ENCODE data around the gene UST. TPM values are rescaled to one million over a fixed set of nuclear protein-coding genes. Genes with fewer than 3 reads are reported as not detected.

UST gene
- total and polyA plus RNA-seq, 2 donors (not counting 1 experiment from before 2014, with no cell fraction given) = 7.3 to 16.9 TPM

GRCh38 chr6:148885136-148885865 lies 138.5 kb downstream of the UST start:
- no peak overlapping the region for H3K4me2 ChIP-seq (replicated peaks; ENCODE audit: low read depth, low read length, poor library complexity, severe bottlenecking)
- ChIA-PET POLR2A (no interaction called here), CTCF (interaction anchor here (1.5 kb wide), 1 partner anchor 60 kb away, joined by 3 read pairs; no protein-coding TSS in a partner anchor)
- H2AFZ ChIP-seq (ENCODE audit: insufficient read depth, low read depth, low read length, poor library complexity, severe bottlenecking) = no peak overlapping the region
- no peaks in the 10 kb centered on the region for H3K27me3 ChIP-seq (replicated peaks in 1 of 4; ENCODE audit: control extremely low read depth in 1 of 4, control insufficient read depth in 3 of 4, insufficient read depth in 4 of 4, low read length in 3 of 4)
- H3K27ac Mint-ChIP-seq = no peak overlapping the region
- H3K9ac ChIP-seq (ENCODE audit: low read length) = no peak overlapping the region
- peaks cover 4 to 9% of the 10 kb centered on the region in 2 experiments for H3K36me3 ChIP-seq (replicated peaks in 1 of 2; ENCODE audit: control extremely low read depth in 1 of 2, control insufficient read depth in 1 of 2, extremely low read depth in 1 of 2, insufficient read depth in 2 of 2, low read length in 1 of 2)
- no peak for DNase-seq
- peaks cover 21 to 26% of the 10 kb centered on the region in 2 donors for H3K4me1 ChIP-seq (ENCODE audit: control insufficient read depth in 2 of 2, insufficient read depth in 2 of 2, low read length in 2 of 2)
- H3K4me3 Mint-ChIP-seq = no peak overlapping the region
- ATAC-seq (ENCODE audit: low read depth) = no peak
- H3K9me3 Mint-ChIP-seq (ENCODE audit: insufficient read depth) = no peaks in the 10 kb centered on the region
- no peak overlapping the region for H3K27ac ChIP-seq (ENCODE audit: low read length in 2 of 2)
- peaks cover 31% of the 10 kb centered on the region for H3K79me2 ChIP-seq (ENCODE audit: control insufficient read depth, insufficient read depth, low read length)
- H3K4me1 Mint-ChIP-seq = peaks cover 21% of the 10 kb centered on the region
- TF ChIP-seq EZH2 (IDR thresholded peaks at IDR 0.05; ENCODE audit: borderline replicate concordance, insufficient read depth, low read depth, low read length, poor library complexity, severe bottlenecking) = no peak
- TF ChIP-seq, protein P1, sequence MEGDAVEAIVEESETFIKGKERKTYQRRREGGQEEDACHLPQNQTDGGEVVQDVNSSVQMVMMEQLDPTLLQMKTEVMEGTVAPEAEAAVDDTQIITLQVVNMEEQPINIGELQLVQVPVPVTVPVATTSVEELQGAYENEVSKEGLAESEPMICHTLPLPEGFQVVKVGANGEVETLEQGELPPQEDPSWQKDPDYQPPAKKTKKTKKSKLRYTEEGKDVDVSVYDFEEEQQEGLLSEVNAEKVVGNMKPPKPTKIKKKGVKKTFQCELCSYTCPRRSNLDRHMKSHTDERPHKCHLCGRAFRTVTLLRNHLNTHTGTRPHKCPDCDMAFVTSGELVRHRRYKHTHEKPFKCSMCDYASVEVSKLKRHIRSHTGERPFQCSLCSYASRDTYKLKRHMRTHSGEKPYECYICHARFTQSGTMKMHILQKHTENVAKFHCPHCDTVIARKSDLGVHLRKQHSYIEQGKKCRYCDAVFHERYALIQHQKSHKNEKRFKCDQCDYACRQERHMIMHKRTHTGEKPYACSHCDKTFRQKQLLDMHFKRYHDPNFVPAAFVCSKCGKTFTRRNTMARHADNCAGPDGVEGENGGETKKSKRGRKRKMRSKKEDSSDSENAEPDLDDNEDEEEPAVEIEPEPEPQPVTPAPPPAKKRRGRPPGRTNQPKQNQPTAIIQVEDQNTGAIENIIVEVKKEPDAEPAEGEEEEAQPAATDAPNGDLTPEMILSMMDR (IDR thresholded peaks at IDR 0.05) = no peak
- peaks cover 22% of the 10 kb centered on the region for H4K20me1 ChIP-seq (ENCODE audit: control insufficient read depth, insufficient read depth, low read length, poor library complexity, severe bottlenecking)
- 100% methylated on average over 2 of the region's 6 CpGs for WGBS (ENCODE audit: insufficient coverage)
- H3K4me3 ChIP-seq (ENCODE audit: control extremely low read depth in 1 of 5, extremely low read depth in 1 of 5, insufficient read depth in 1 of 5, low read depth in 2 of 5, low read length in 4 of 5) = no peak overlapping the region
- H3K27me3 Mint-ChIP-seq = no peaks in the 10 kb centered on the region
- H3K9me3 ChIP-seq (ENCODE audit: control extremely low read depth in 1 of 3, control insufficient read depth in 2 of 3, insufficient read depth in 1 of 3, low read length in 2 of 3) = no peaks in the 10 kb centered on the region
- intact Hi-C loops (cut with micrococcal nuclease) = no loop called here
